Body of pancreas (tissue), 4 donors: ENCODE results near the gene APBA2. TPM values are rescaled to one million over a fixed set of nuclear protein-coding genes. Genes with fewer than 3 reads are reported as not detected.

Experiments used
- ATAC-seq: fragments of 150-250 bp; one replicate; pipeline ENCODE4 v1.9.1; 2016
- DNase-seq, 4 donors: peaks; one replicate each; pipeline ENCODE4 v3.0.0-alpha.2; 2019
- H3K27ac ChIP-seq, 4 donors: fragments of 200-600 bp; sonication (generic); 1 replicate in 3 of 4; 2 replicates in 1 of 4; pipeline versions ENCODE4 v1.5.1 to v1.6.1; 2016 to 2019; ENCODE audit warnings: mild to moderate bottlenecking in 1 of 4, mixed read lengths in 1 of 4, moderate library complexity in 1 of 4
- H3K27me3 ChIP-seq, 2 donors: fragments of 200-600 bp; sonication (generic); one replicate each; pipeline ENCODE4 v1.6.0; 2016; ENCODE audit warnings: mild to moderate bottlenecking in 1 of 2
- H3K36me3 ChIP-seq, 2 donors: fragments of 200-600 bp; sonication (generic); replicated peaks in 1 of 2; 2 replicates each; pipeline ENCODE4 v1.5.1; 2016; ENCODE audit warnings: low read depth in 2 of 2; ENCODE audit not compliant: insufficient read depth in 1 of 2
- H3K4me1 ChIP-seq: fragments of 200-600 bp; sonication (generic); one replicate; pipeline ENCODE4 v1.6.0; 2016
- H3K4me3 ChIP-seq, 2 donors: fragments of 200-600 bp; sonication (generic); 1 replicate in 1 of 2; 2 replicates in 1 of 2; pipeline ENCODE4 v1.5.1; 2016 to 2019
- H3K9me3 ChIP-seq, 3 donors: fragments of 200-600 bp; sonication (generic); 1 replicate in 2 of 3; 2 replicates in 1 of 3; pipeline ENCODE4 v1.5.1; 2016
- POLR2A ChIP-seq, 3 donors: fragments of 450-650 bp; IDR thresholded peaks; one replicate each; pipeline ENCODE4 v1.6.1; 2016; ENCODE audit warnings: antibody characterized with exemption in 3 of 3, mild to moderate bottlenecking in 2 of 3
- WGBS, 2 donors: methylation state at CpG; one replicate each; pipeline ENCODE4 v1.1.5; 2017; 5-methylcytosine and 5-hydroxymethylcytosine counted together
- intact Hi-C: fragments of 100-400 bp; cut with DNase I; formaldehyde crosslinking; loops from one replicate; pipeline ENCODE4 v1.15.1; 2023
- total RNA-seq, 2 donors: library from RNA; depleted of rRNA; stranded (reverse); fragments of >200 nt; gene quantifications; one replicate each; pipeline ENCODE4 v1.1.0, GENCODE V29; 2016
- TF ChIP-seq, protein P1 (sequence below), 7 experiments: fragments of 450-650 bp in 4 of 7; fragments of 200-600 bp in 3 of 7; sonication (generic) in 3 of 7; IDR thresholded peaks; one replicate each; pipeline ENCODE4 v1.5.1; 2016 to 2019; ENCODE audit warnings: antibody characterized with exemption in 7 of 7

Gene APBA2
- total RNA-seq, 2 donors from 2014 or later, result 13.2 to 29.0 TPM

DNA sequence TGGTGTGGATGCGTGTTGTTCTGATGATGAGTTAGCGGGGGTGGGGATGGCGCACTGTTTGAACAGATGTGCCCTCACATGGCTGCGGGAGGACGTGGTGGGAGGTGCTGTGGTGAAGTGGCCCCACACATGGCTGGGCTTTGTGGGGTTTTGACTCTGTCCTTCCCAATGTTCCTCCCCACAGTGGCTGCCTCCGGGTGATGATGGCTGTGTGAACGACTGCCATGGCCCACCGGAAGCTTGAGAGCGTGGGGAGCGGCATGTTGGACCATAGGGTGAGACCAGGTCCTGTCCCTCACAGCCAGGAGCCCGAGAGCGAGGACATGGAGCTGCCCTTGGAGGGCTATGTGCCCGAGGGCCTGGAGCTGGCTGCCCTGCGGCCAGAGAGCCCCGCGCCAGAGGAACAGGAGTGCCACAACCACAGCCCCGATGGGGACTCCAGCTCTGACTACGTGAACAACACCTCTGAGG, 167.9 kb downstream of the APBA2 start:
- Histone ChIP-seq H3K9me3 (no peaks in the 10 kb centered on the region), H3K4me3 (no peak overlapping the region), H3K27me3 (no peaks in the 10 kb centered on the region), H3K27ac (no peak overlapping the region), H3K4me1 (no peaks in the 10 kb centered on the region), H3K36me3 (no peaks in the 10 kb centered on the region)
- ATAC-seq (no peak), DNase-seq (no peak)
- WGBS, 2 donors, result 93 to 95% methylated on average over 11 to 18 of the region's 18 CpGs
- intact Hi-C loops, result no loop called here
- TF ChIP-seq, protein P1, sequence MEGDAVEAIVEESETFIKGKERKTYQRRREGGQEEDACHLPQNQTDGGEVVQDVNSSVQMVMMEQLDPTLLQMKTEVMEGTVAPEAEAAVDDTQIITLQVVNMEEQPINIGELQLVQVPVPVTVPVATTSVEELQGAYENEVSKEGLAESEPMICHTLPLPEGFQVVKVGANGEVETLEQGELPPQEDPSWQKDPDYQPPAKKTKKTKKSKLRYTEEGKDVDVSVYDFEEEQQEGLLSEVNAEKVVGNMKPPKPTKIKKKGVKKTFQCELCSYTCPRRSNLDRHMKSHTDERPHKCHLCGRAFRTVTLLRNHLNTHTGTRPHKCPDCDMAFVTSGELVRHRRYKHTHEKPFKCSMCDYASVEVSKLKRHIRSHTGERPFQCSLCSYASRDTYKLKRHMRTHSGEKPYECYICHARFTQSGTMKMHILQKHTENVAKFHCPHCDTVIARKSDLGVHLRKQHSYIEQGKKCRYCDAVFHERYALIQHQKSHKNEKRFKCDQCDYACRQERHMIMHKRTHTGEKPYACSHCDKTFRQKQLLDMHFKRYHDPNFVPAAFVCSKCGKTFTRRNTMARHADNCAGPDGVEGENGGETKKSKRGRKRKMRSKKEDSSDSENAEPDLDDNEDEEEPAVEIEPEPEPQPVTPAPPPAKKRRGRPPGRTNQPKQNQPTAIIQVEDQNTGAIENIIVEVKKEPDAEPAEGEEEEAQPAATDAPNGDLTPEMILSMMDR (IDR thresholded peaks at IDR 0.05), result no peak
- no peak for TF ChIP-seq POLR2A (IDR thresholded peaks at IDR 0.05)

DNA sequence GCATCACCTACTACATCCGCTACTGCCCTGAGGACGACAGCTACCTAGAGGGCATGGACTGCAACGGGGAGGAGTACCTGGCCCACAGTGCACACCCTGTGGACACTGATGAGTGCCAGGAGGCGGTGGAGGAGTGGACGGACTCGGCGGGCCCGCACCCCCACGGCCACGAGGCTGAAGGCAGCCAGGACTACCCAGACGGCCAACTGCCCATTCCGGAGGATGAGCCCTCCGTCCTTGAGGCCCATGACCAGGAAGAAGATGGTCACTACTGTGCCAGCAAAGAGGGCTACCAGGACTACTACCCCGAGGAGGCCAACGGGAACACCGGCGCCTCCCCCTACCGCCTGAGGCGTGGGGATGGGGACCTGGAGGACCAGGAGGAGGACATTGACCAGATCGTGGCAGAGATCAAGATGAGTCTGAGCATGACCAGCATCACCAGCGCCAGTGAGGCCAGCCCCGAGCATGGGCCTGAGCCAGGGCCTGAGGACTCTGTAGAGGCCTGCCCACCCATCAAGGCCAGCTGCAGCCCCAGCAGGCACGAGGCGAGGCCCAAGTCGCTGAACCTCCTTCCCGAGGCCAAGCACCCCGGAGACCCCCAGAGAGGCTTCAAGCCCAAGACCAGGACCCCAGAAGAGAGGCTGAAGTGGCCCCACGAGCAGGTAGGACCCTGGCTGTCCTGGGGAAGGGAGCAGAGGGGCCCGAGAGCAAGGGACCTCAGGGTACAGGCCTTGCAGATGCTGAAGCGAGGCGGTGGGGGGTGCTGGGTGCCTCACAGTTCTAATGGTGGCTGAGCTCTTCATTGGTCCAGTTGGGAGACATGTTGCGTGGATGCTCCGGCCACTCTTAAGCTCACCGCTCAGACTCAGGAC, 168.6 kb downstream of the APBA2 start:
- DNase-seq, result no peak
- no peak for ATAC-seq
- Histone ChIP-seq H3K9me3 (no peaks in the 10 kb centered on the region), H3K36me3 (no peaks in the 10 kb centered on the region), H3K4me3 (no peak overlapping the region), H3K4me1 (no peaks in the 10 kb centered on the region), H3K27ac (no peak overlapping the region), H3K27me3 (no peaks in the 10 kb centered on the region)
- TF ChIP-seq POLR2A (IDR thresholded peaks at IDR 0.05), result no peak
- TF ChIP-seq, protein P1 (IDR thresholded peaks at IDR 0.05), result no peak
- WGBS, 2 donors, result 94 to 95% methylated on average over 9 to 33 of the region's 34 CpGs
- intact Hi-C loops, result no loop called here

DNA sequence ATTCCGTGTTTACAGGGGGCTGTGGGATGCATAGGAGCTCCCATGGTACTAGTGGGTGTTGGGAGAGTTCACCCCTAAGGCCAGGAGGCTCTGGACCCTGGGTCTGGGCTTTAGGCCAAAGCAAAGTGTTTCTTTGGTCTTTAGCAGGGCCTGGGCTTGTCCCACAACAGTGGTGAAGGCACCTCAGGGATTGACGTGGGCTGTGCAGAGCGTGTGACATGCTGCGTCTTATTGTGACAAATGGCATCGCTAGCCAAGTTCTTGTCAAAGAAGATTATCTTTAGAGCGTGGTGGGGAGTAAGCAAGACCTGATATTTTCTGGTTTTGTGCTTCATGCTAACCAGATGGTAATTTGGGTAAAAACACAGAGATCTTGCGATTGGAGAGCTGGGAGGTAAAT, 170.1 kb downstream of the APBA2 start:
- ATAC-seq (no peak), DNase-seq (no peak)
- no peaks in the 10 kb centered on the region for H3K27me3 ChIP-seq
- H3K9me3 ChIP-seq, result no peaks in the 10 kb centered on the region
- intact Hi-C loops, result no loop called here
- H3K27ac ChIP-seq, result no peak overlapping the region
- WGBS, 2 donors, result 79 to 87% methylated on average over 7 of the region's 7 CpGs
- peaks cover 8% of the 10 kb centered on the region for H3K4me1 ChIP-seq
- no peaks in the 10 kb centered on the region for H3K36me3 ChIP-seq
- no peak overlapping the region for H3K4me3 ChIP-seq
- TF ChIP-seq, protein P1 (IDR thresholded peaks at IDR 0.05), result no peak
- TF ChIP-seq POLR2A (IDR thresholded peaks at IDR 0.05), result no peak

DNA sequence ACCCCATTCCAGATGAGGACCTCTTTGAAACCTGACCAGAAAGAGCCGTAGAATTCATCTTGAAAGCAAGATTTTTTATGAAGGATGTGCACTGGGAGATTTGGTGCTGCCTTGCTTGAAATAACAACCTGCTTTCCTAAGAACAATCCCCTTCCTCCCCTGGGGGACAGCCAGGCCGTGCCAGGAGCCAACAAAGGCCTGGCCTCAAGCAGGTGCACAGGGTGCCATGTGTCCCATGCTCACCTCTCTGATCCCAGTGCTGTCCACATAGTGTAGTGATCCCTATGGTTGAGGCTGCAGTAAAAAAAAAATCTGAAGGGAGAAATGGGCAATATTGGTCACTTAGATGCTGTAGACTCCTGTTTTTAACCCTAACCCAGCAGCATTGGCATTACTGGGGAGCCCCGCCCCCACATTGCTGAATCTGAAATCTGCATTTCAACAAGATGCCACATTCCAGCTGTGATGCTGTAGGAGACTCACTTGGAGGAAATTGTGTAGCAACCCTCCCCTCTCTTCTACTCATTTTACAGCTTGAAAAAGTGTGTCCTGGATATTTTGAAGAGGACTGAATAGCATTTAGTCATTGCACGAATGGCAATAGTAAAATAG, 171.2 kb downstream of the APBA2 start:
- Histone ChIP-seq H3K9me3 (no peaks in the 10 kb centered on the region), H3K4me1 (peaks cover 11% of the 10 kb centered on the region), H3K36me3 (no peaks in the 10 kb centered on the region), H3K4me3 (no peak overlapping the region), H3K27me3 (no peaks in the 10 kb centered on the region), H3K27ac (no peak overlapping the region)
- TF ChIP-seq, protein P1 (IDR thresholded peaks at IDR 0.05), result no peak
- TF ChIP-seq POLR2A (IDR thresholded peaks at IDR 0.05), result no peak
- intact Hi-C loops, result no loop called here
- 80 to 89% methylated on average over 4 of the region's 4 CpGs for WGBS, 2 donors
- ATAC-seq (no peak), DNase-seq (no peak)
